UCSD-AML1 (cell line): ENCODE data around the gene CSTF2T.
"Not testable (repeated sequence)": the region's sequence is repeated elsewhere in the genome, so short reads cannot be mapped to it uniquely, and the experiment has no call there.

Source experiments
- DNase-seq: peaks from one replicate; lab custom pipeline; 2025; ENCODE audit not compliant: unreplicated experiment; lab: John Stamatoyannopoulos, UW

Gene CSTF2T

GRCh38 chr10:51698473-51699063, 827 bp downstream of the CSTF2T start:
- DNase-seq: no peak

DNA sequence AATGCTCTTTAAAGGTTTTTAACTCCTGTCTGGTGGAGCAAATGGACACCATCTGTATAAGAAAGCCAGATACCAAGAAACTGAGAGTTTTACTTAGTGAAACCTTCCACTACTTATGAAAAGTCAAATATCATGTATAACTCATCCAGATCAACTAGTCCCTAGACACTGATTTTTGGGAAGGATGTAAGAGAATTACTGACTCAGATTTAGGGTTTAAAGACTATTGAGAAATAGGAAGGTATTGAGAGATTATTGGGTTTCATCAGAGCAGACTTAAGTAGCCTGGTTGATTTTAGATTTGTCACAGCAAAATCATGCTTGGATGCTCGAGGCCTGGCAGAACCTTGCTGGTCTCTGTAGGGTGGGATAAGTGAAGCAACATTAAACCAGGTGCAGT, 3.1 kb downstream of the CSTF2T start:
- no peak for DNase-seq

DNA sequence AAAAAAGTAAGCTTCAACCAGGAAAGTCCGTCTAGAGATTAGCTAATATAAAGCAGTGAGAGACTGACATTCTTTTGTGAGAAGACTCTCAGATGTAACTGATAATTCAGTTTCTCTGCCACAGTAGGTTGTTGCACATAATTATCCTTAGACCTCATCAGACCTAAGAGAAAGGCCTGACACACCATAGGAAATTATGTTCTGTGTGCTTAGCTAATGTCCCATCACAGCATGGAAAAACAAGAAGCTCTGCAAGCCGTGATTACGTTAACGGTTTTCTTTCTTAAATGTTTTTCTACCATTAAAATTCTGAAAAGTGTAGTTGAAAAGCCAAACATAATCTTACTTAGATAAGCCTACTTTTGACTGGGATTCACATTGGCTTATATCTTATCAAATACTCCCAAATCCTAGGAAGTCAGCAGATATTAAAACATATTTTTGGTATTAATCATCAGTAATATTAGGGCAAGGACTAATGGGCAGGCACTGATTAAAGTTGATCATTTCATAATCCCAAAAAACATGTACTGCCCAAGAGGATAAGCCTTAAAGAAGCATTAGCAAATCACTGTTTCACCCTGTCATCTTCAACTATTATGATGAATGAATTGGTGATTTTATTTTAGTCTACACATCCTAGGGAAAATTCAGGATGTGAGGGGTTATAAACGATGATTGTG, 5.2 kb downstream of the CSTF2T start:
- no peak for DNase-seq

DNA sequence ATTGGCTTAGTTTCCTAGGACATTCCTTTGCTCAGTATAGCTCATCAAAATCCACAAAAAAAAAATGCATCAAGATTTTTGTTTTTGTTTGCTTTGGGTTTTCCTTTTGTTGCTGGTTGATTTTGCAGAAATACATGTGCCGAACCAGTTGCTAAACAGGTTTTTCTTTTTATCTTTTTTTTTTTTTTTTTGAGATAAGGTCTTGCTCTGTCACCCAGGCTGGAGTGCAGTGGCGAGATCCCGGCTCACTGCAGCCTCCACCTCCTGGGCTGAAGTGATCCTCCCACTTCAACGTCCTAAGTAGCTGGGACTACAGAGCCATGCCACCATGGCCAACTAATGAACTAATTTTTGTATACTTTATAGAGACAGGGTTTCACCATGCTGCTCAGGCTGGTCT, 8.3 kb downstream of the CSTF2T start:
- no peak for DNase-seq

- no peak for DNase-seq
Measured at GRCh38 chr10:51689536-51689935, 9.9 kb downstream of the CSTF2T start.

GRCh38 chr10:51688826-51689225, 10.6 kb downstream of the CSTF2T start:
- DNase-seq: not testable (repeated sequence)

DNA sequence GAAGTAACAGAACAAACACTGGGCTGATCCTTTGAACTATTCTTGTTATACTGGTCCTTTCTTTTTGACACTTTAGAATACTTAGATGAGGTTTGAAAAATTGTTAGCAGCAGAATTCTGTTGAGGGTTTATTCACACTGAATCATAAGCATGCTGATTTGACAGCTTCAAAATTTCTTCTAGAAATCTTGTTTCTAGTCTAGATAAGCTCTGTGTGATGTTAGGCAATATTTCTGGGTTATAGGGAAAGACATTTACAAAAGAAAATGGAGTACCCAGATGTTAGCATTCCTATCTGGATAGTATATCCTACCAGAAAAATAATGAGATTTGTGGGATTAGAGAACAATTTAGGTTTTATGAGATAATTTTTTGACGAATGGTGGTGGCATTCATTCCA, 12.1 kb downstream of the CSTF2T start:
- no peak for DNase-seq

- no peak for DNase-seq
Measured at GRCh38 chr10:51685768-51686167, 13.6 kb downstream of the CSTF2T start.

DNA sequence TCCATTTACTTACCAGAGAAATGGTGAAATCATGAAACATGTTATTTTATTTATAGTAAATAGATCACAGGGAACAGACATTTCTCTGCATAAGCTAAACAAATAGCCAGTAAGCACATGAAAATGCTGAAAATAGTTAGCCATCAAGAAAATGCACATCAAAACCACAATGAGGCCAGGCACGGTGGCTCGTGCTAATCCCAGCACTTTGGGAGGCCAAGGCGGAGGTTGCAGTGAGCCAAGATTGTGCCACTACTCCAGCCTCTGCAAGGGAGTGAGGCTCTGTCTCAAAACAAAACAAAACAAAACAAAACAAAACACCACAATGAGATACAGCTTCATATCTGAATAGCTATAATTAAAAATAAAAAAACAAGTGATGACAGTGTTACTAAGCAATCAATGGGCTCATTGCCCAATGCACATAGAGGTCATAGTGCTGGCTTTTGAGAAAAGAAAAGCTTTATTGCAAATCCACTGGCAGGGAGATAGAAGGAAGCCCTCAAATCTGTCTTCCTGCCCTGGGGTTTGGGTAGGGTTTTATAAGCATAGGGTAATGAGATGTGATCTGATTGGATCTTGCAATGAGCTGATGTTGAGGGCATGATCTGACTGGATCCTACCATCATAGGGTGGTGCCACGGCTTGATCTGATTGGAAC, 16.2 kb downstream of the CSTF2T start:
- DNase-seq: no peak

GRCh38 chr10:51679841-51680240, 19.6 kb downstream of the CSTF2T start:
- DNase-seq: no peak

- no peak for DNase-seq
Measured at GRCh38 chr10:51675088-51675487, 24.3 kb downstream of the CSTF2T start.

DNA sequence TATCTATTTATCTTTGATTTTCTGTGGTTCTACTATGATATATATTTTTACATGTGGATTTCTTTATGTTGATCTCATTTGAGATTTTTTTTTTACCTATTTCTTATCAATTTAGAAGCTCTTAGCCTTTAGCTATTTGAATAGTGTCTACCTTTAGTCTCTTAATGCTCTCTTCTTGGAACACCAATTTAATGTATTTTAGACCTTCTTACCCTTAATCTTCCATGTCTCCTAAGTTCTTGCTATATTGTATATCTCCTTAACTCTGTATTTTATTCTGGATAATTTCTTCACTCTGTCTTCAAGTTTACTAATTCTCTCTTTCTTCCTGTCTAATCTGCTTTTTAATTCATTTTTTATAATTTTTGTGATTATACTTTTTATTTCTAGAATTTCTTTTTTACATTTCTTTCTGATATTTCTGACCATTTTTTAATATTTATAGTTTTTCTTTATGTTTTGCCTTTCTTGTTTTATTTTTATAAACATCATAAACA, 27.3 kb downstream of the CSTF2T start:
- no peak for DNase-seq

DNA sequence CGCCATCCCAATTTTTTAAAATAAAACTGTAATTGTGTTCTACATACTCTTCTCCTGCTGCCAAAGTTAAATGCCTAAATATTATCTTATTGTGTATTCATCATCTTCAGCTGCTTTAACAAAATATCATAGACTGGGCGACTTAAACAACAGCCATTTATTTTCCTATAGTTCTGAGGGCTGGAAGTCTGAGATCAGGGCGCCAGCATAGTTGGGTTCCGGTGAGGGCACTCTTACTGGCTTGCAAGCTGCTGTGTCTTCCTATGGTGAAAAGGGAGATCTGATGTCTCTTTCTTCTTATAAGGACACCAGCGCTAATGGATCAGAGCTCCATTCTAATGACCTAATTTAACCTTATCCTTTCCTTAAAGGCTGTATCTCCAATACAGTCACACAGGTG, 30.4 kb downstream of the CSTF2T start:
- no peak for DNase-seq

GRCh38 chr10:51668336-51668689, 31.1 kb downstream of the CSTF2T start:
- DNase-seq: no peak

DNA sequence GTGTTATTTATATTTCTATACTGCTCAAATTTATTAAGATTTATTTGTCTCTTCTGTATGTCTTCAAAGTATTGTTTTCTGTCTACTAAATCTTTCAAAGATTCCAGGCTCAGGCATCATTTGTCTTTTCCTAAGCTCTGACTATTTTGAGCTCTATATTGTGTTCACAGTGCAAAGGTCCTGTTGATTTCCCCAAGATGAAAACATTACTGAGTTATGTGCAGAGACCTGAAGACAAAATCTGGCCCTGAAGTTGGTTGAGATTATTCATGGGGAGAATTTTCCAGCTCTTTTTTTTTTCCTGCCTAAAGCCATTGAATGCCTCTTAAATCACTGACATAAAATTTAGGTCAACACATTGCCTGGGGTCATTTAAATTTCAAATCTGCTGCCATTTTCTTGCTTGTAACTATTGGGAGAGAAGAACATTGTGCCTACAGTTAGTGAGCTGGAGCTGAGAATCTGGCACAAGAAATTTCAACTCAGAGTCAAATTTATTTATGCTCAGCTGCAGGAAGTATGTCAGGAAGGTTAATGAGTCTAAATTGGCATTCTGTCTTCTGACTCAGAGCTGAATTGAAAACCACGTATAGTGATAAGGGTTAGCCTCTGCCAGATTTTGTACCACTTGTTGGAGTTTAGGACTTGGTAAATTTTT, 31.6 kb downstream of the CSTF2T start:
- DNase-seq: no peak

GRCh38 chr10:51666456-51666855, 32.9 kb downstream of the CSTF2T start:
- DNase-seq: no peak

DNA sequence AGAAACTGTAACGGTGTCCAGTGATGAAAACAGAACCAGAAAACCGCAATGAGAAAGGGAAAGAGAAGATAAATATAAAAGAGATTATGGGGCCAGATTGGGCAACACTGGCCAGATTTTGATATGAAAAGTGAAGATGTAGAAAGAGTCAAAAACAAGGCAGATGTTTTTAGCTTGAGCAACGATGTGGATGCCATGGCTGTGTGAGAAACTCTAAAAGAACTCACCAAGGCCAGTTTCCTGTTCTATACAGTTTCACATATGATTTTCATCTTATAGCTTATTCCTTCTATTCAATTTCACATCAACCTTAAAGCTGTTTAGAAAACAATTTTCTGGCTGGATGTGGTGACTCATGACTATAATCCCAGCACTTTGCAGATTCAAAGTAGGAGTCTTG, 36.3 kb downstream of the CSTF2T start:
- DNase-seq: no peak

DNA sequence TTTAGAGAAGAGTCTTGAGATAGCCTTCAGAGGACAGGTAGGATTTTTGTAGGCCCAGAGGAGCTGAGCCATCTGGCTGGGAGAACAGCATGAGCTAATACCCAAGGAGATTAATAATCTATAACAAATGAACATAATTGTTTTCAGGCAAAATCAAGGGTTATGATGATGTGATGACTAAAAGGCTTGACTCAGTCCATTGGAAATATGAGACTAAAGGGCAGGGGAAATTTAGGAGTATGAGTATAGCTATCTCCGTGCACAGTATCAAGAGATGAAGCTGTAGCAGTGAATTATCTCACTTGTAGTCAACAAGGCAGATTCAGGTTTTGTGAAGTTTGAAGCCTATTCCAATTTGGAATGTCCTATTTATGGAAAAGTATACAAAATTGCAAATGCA, 40.1 kb downstream of the CSTF2T start:
- no peak for DNase-seq

- no peak for DNase-seq
Measured at GRCh38 chr10:51658000-51658399, 41.4 kb downstream of the CSTF2T start.

DNA sequence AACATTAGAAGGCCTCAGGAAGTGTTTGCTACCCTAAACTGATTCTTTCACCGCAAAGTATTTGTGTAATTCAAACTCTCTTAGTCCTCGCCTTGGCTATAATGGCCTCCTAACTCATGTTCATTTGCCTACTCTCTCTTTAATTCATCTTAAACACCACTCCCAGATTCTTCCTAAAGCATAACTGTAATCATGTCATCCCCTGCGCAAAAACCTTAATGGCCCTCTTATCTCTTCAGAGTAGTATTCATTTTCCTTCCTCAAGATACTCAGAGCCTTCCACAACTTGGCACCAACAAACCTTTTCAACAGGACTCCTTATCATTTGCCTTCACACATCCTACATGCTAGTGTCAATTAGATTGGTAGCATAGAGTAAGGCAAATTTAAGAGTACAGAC, 42.9 kb downstream of the CSTF2T start:
- DNase-seq: no peak

DNA sequence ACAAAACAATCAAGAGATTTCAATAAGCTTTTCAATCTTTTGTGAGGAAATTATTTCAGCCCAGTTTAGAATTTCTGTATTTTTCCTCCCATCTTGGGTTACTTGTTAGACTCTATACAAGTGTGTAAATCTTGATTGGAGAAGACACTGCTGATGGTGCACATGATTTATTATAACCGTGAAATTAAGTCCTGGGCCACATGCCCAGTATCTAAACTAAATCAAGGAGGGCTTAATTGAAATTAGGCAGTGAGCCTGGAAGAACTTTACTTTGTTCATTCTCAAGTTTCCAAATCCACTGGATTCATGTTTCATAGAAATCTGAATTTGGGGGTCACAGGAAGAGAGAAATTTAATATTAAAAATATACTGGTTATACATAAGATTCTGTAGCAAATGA, 44.5 kb downstream of the CSTF2T start:
- no peak for DNase-seq

- DNase-seq: no peak
Measured at GRCh38 chr10:51653025-51653424, 46.4 kb downstream of the CSTF2T start.
